ENCODE data around the gene HCAR3. TPM values are rescaled to one million over a fixed set of nuclear protein-coding genes. Genes with fewer than 3 reads are reported as not detected.

HCAR3 gene
- total RNA-seq, 5 donors from 2014 or later (not counting 1 experiment from before 2014, with no cell fraction given), result not detected

GRCh38 chr12:122665349-122665748 is 51.3 kb downstream of the HCAR3 start:
- POLR2A ChIA-PET, result no interaction called here
- CTCF ChIA-PET, result interaction anchor here in 1 of 2 donors (0.7 kb wide), 1 partner anchor 712 kb away, joined by 5 read pairs; no protein-coding TSS in a partner anchor
- H3K27ac Mint-ChIP-seq, result no peak overlapping the region
- no peak for DNase-seq
- H3K27ac ChIP-seq (ENCODE audit: low read length), result no peak overlapping the region
- peaks cover 0 to 2% of the 10 kb centered on the region in 2 experiments for H3K27me3 ChIP-seq (replicated peaks in 1 of 2; ENCODE audit: control insufficient read depth in 2 of 2, extremely low read depth in 1 of 2, insufficient read depth in 2 of 2, low read length in 1 of 2)
- H3K4me1 Mint-ChIP-seq, result no peaks in the 10 kb centered on the region
- no peaks in the 10 kb centered on the region for H3K9me3 ChIP-seq
- no peak for ATAC-seq (replicated peaks in 1 of 4)
- no peaks in the 10 kb centered on the region for H3K4me1 ChIP-seq (ENCODE audit: control insufficient read depth in 1 of 2, extremely low read depth in 1 of 2, insufficient read depth in 2 of 2, low read length in 2 of 2)
- no peaks in the 10 kb centered on the region for H3K27me3 Mint-ChIP-seq
- H3K4me3 Mint-ChIP-seq, result no peak overlapping the region
- no peaks in the 10 kb centered on the region for H3K36me3 Mint-ChIP-seq
- 40% methylated on average over 1 of the region's 8 CpGs for WGBS (ENCODE audit: insufficient coverage)
- no peak overlapping the region for H3K4me3 ChIP-seq (ENCODE audit: control insufficient read depth in 1 of 2, extremely low read depth in 1 of 2, low read length in 1 of 2)
- no peaks in the 10 kb centered on the region for H3K36me3 ChIP-seq (ENCODE audit: control insufficient read depth in 2 of 2, extremely low read depth in 1 of 2, insufficient read depth in 1 of 2, low read length in 1 of 2)
- H3K9me3 Mint-ChIP-seq, result no peaks in the 10 kb centered on the region

Other genes with a start within 250 kb of the HCAR3 start
- 10 to 100 TPM; 41.9 to 49.5 (median 45.3) TPM for gene ZCCHC8, start 215.9 kb downstream of the HCAR3 start, total RNA-seq
- 100 to 1,000 TPM in 3 of 5 donors, 10 to 100 TPM in 2; 92.8 to 237 (median 108) TPM for gene RSRC2, start 189.9 kb downstream of the HCAR3 start, total RNA-seq
- 10 to 100 TPM; 26.2 to 35.7 (median 29.2) TPM for gene KNTC1, start 189.6 kb downstream of the HCAR3 start, total RNA-seq
- gene HCAR2, start 13.5 kb downstream of the HCAR3 start, total RNA-seq, result under 1 TPM in 1 of 5 donors, not detected in 4; 0.23 TPM
- under 1 TPM in 2 of 5 donors, not detected in 3; 0.06 to 0.19 TPM for gene HCAR1, start 14.0 kb upstream of the HCAR3 start, total RNA-seq
- 10 to 100 TPM; 36.6 to 50.6 (median 44.7) TPM for gene DENR, start 36.0 kb upstream of the HCAR3 start, total RNA-seq
- gene CCDC62, start 57.8 kb upstream of the HCAR3 start, total RNA-seq, result 1 to 10 TPM in 2 of 5 donors, under 1 TPM in 3; 0.70 to 1.5 (median 0.90) TPM
- 100 to 1,000 TPM; 108 to 123 (median 116) TPM for gene HIP1R, start 118.6 kb upstream of the HCAR3 start, total RNA-seq
- gene VPS37B, start 179.3 kb upstream of the HCAR3 start, total RNA-seq, result 10 to 100 TPM; 25.9 to 85.8 (median 34.6) TPM
- gene ABCB9, start 249.7 kb upstream of the HCAR3 start, total RNA-seq, result 1 to 10 TPM; 5.6 to 7.2 (median 6.1) TPM

All from T-cell (primary cell).